OCI-LY7 (cell line): ENCODE data around the gene COL6A3. TPM values are rescaled to one million over a fixed set of nuclear protein-coding genes. Genes with fewer than 3 reads are reported as not detected.

Experiments used
- BruUV-seq: library from RNA; stranded (reverse); fragments of 400-500 nt; replicated peaks from 2 replicates; lab custom pipeline; 2021; lab: Mats Ljungman, UMichigan
- CTCF ChIA-PET: fragments of 300-600 bp; sonication (Branson Sonifier 250); formaldehyde crosslinking; loops from one replicate; lab custom pipeline; 2022; ENCODE audit warnings: antibody characterized with exemption; ENCODE audit not compliant: unreplicated experiment; lab: Charles Lee
- POLR2A ChIA-PET: fragments of 300-600 bp; sonication (Branson Sonifier 250); formaldehyde crosslinking; loops from one replicate; lab custom pipeline; 2022; ENCODE audit warnings: antibody characterized with exemption; lab: Charles Lee
- DNase-seq: peaks from one replicate; pipeline ENCODE4 v3.0.0-alpha.2; 2015; ENCODE audit warnings: low spot score
- H2AFZ ChIP-seq: fragments of 200-600 bp; sonication (generic), shearing (Covaris generic); 2 replicates; pipeline ENCODE4 v1.6.1; 2014; ENCODE audit warnings: mild to moderate bottlenecking, antibody characterized with exemption, low read length, moderate library complexity
- H3K27ac ChIP-seq: fragments of 200-600 bp; sonication (generic); 2 replicates; pipeline ENCODE4 v1.5.1; 2014; ENCODE audit warnings: mixed run types, low read depth, mild to moderate bottlenecking, moderate library complexity, low read length, inconsistent platforms; ENCODE audit not compliant: poor library complexity, severe bottlenecking
- H3K36me3 ChIP-seq: fragments of 200-600 bp; sonication (generic); 2 replicates; pipeline ENCODE4 v1.6.1; 2014; ENCODE audit warnings: mild to moderate bottlenecking, antibody characterized with exemption, low read length, moderate library complexity, mixed read lengths; ENCODE audit not compliant: insufficient read depth
- H3K4me1 ChIP-seq: fragments of 200-600 bp; sonication (generic); 2 replicates; pipeline ENCODE4 v1.5.1; 2014; ENCODE audit warnings: mild to moderate bottlenecking, low read length; ENCODE audit not compliant: insufficient read depth, poor library complexity, severe bottlenecking
- H3K4me2 ChIP-seq: fragments of 200-600 bp; sonication (generic); 2 replicates; pipeline ENCODE4 v1.6.1; 2014; ENCODE audit warnings: mild to moderate bottlenecking, low read length
- H3K4me3 ChIP-seq: fragments of 200-600 bp; sonication (generic); 2 replicates; pipeline ENCODE4 v1.5.1; 2014; ENCODE audit warnings: mild to moderate bottlenecking, low read depth, low read length; ENCODE audit not compliant: poor library complexity, severe bottlenecking
- H3K79me2 ChIP-seq: fragments of 200-600 bp; sonication (generic); 2 replicates; pipeline ENCODE4 v1.6.1; 2016; ENCODE audit warnings: low read depth, mild to moderate bottlenecking, low read length, moderate library complexity, mixed read lengths; ENCODE audit not compliant: insufficient read depth
- H3K9me2 ChIP-seq: fragments of 200-600 bp; sonication (generic); 2 replicates; pipeline ENCODE4 v1.6.1; 2016; ENCODE audit warnings: mild to moderate bottlenecking, low read length, mixed read lengths; ENCODE audit not compliant: insufficient read depth
- H3K9me3 ChIP-seq: fragments of 200-600 bp; sonication (generic); 2 replicates; pipeline ENCODE4 v1.6.1; 2014; ENCODE audit warnings: mild to moderate bottlenecking, mixed run types, low read length, mixed read lengths
- H4K20me1 ChIP-seq: fragments of 200-600 bp; sonication (generic); 2 replicates; pipeline ENCODE4 v1.6.1; 2014; ENCODE audit warnings: mild to moderate bottlenecking, antibody characterized with exemption, low read length, moderate library complexity, mixed read lengths; ENCODE audit not compliant: insufficient read depth
- CTCF ChIP-seq: fragments of 200-600 bp; sonication (generic); conservative IDR thresholded peaks from 2 replicates; pipeline ENCODE4 v1.5.1; 2014; ENCODE audit warnings: mild to moderate bottlenecking, antibody characterized with exemption, low read length, moderate library complexity, mixed read lengths
- EZH2phosphoT487 ChIP-seq: fragments of 200-600 bp; sonication (generic); IDR thresholded peaks from 2 replicates; pipeline ENCODE4 v1.6.1; 2018; ENCODE audit warnings: low read depth, borderline replicate concordance, mild to moderate bottlenecking, mixed run types, antibody characterized with exemption, low read length, moderate library complexity, mixed read lengths
- intact Hi-C: fragments of 100-400 bp; cut with micrococcal nuclease; formaldehyde crosslinking; loops from one replicate; pipeline ENCODE4 v1.10.0; 2022; ENCODE audit not compliant: unreplicated experiment
- total RNA-seq, 2 experiments: library from RNA; depleted of rRNA in 1 of 2; stranded (reverse); fragments of >200 nt in 1 of 2; shearing (Covaris generic) in 1 of 2; gene quantifications; 2 replicates each; pipeline ENCODE4 v1.2.3, GENCODE V29; 2014 to 2022

The COL6A3 gene
- total RNA-seq, 2 experiments from 2014 or later, result not detected

GRCh38 chr2:237393523-237393922 lies 20.4 kb downstream of the COL6A3 start:
- no peak for DNase-seq
- Histone ChIP-seq H2AFZ (no peak overlapping the region), H3K4me1 (no peaks in the 10 kb centered on the region), H3K4me2 (no peak overlapping the region), H3K4me3 (no peak overlapping the region), H4K20me1 (no peaks in the 10 kb centered on the region), H3K27ac (no peak overlapping the region), H3K36me3 (no peaks in the 10 kb centered on the region), H3K9me3 (no peaks in the 10 kb centered on the region), H3K9me2 (no peaks in the 10 kb centered on the region), H3K79me2 (no peaks in the 10 kb centered on the region)
- no TSS peak for BruUV-seq
- TF ChIP-seq CTCF (no peak), EZH2phosphoT487 (no peak)
- intact Hi-C loops, result no loop called here
- CTCF ChIA-PET, result interaction anchor here (0.6 kb wide), 1 partner anchor 161 kb away, joined by 3 read pairs; no protein-coding TSS in a partner anchor
- POLR2A ChIA-PET, result no interaction called here

GRCh38 chr2:237392186-237392585 lies 21.8 kb downstream of the COL6A3 start:
- TF ChIP-seq EZH2phosphoT487 (no peak), CTCF (no peak)
- no peaks in the 10 kb centered on the region for H3K4me1 ChIP-seq
- POLR2A ChIA-PET, result interaction anchor here (0.5 kb wide), 1 partner anchor 132 kb away, joined by 3 read pairs; no protein-coding TSS in a partner anchor
- no peak overlapping the region for H2AFZ ChIP-seq
- H3K36me3 ChIP-seq, result no peaks in the 10 kb centered on the region
- no peak for DNase-seq
- H3K27ac ChIP-seq, result no peak overlapping the region
- H3K4me2 ChIP-seq, result no peak overlapping the region
- CTCF ChIA-PET, result no interaction called here
- intact Hi-C loops, result no loop called here
- no peaks in the 10 kb centered on the region for H3K79me2 ChIP-seq
- H3K4me3 ChIP-seq, result no peak overlapping the region
- no peaks in the 10 kb centered on the region for H3K9me3 ChIP-seq
- H4K20me1 ChIP-seq, result no peaks in the 10 kb centered on the region
- no peaks in the 10 kb centered on the region for H3K9me2 ChIP-seq
- BruUV-seq, result no TSS peak

- ChIA-PET CTCF (no interaction called here), POLR2A (interaction anchor here (1.1 kb wide), 1 partner anchor 269 kb away, joined by 3 read pairs; no protein-coding TSS in a partner anchor)
- Histone ChIP-seq H3K4me1 (no peaks in the 10 kb centered on the region), H2AFZ (no peak overlapping the region), H3K4me2 (no peak overlapping the region), H3K9me3 (no peaks in the 10 kb centered on the region), H4K20me1 (no peaks in the 10 kb centered on the region), H3K4me3 (no peak overlapping the region), H3K9me2 (no peaks in the 10 kb centered on the region), H3K79me2 (no peaks in the 10 kb centered on the region), H3K36me3 (no peaks in the 10 kb centered on the region), H3K27ac (no peak overlapping the region)
- no TSS peak for BruUV-seq
- intact Hi-C loops, result no loop called here
- no peak for DNase-seq
- no peak for TF ChIP-seq CTCF
Measured at GRCh38 chr2:237391140-237391539, 22.8 kb downstream of the COL6A3 start.
